ENCODE data around the gene CNTFR.

The CNTFR gene

GRCh38 chr9:34588671-34589635, 571 bp downstream of the CNTFR start:
- DNase-seq: no peak

- DNase-seq: no peak
Measured at GRCh38 chr9:34587271-34587670, 2.3 kb downstream of the CNTFR start.

GRCh38 chr9:34585946-34586669, 3.4 kb downstream of the CNTFR start:
- no peak for DNase-seq

- DNase-seq: no peak
Measured at GRCh38 chr9:34584970-34585369, 4.6 kb downstream of the CNTFR start.

GRCh38 chr9:34582787-34583186, 6.7 kb downstream of the CNTFR start:
- no peak for DNase-seq

- no peak for DNase-seq
Measured at GRCh38 chr9:34581318-34581717, 8.2 kb downstream of the CNTFR start.

- no peak for DNase-seq
Measured at GRCh38 chr9:34580358-34580757, 9.2 kb downstream of the CNTFR start.

- DNase-seq: no peak
Measured at GRCh38 chr9:34579808-34580163, 9.7 kb downstream of the CNTFR start.

- no peak for DNase-seq
Measured at GRCh38 chr9:34579104-34579807, 10.3 kb downstream of the CNTFR start.

GRCh38 chr9:34578241-34579103, 11.1 kb downstream of the CNTFR start:
- no peak for DNase-seq

- no peak for DNase-seq
Measured at GRCh38 chr9:34577400-34578240, 11.9 kb downstream of the CNTFR start.

GRCh38 chr9:34576597-34577399, 12.7 kb downstream of the CNTFR start:
- DNase-seq: no peak

- no peak for DNase-seq
Measured at GRCh38 chr9:34575862-34576596, 13.5 kb downstream of the CNTFR start.

- DNase-seq: no peak
Measured at GRCh38 chr9:34575241-34575640, 14.3 kb downstream of the CNTFR start.

- DNase-seq: no peak
Measured at GRCh38 chr9:34574571-34574970, 15.0 kb downstream of the CNTFR start.

- no peak for DNase-seq
Measured at GRCh38 chr9:34573599-34574325, 15.8 kb downstream of the CNTFR start.

- no peak for DNase-seq
Measured at GRCh38 chr9:34572628-34573027, 16.9 kb downstream of the CNTFR start.

GRCh38 chr9:34572092-34572491, 17.4 kb downstream of the CNTFR start:
- DNase-seq: no peak

- DNase-seq: no peak
Measured at GRCh38 chr9:34571481-34571810, 18.1 kb downstream of the CNTFR start.

Data from stimulated activated CD4-positive, alpha-beta T cell treated with anti-CD3 and anti-CD28 coated beads, Interleukin-4, amount 100 ng/mL, for 1 hour (primary cell).